K562 (cell line): ENCODE results near the gene SMARCC1. TPM values are rescaled to one million over a fixed set of nuclear protein-coding genes. Genes with fewer than 3 reads are reported as not detected.
A peak's percentile ranks its signal among the peaks of the same experiment; 100 is the strongest.

Source experiments
- BRCA1 ChIP-seq, 2 experiments: fragments of 450-650 bp in 1 of 2; sonication (generic) in 1 of 2; formaldehyde crosslinking in 1 of 2; IDR thresholded peaks; 2 replicates each; pipeline versions ENCODE4 v1.5.0 to v1.6.1; 2017 to 2020; ENCODE audit warnings: mild to moderate bottlenecking in 1 of 2, missing genetic modification reagents in 1 of 2
- CUX1 ChIP-seq: fragments of 200-800 bp; sonication (Bioruptor generic); IDR thresholded peaks from 2 replicates; pipeline ENCODE4 v1.6.1; 2016; ENCODE audit warnings: missing genetic modification characterization, missing compliant biosample characterization
- EGR1 ChIP-seq: fragments of 450-650 bp; conservative IDR thresholded peaks from 2 replicates; pipeline ENCODE4 v1.6.1; 2017; ENCODE audit warnings: mild to moderate bottlenecking
- HDAC1 ChIP-seq, 2 experiments: fragments of 450-650 bp; IDR thresholded peaks; 2 replicates each; pipeline ENCODE4 v1.6.1; 2016 to 2017; ENCODE audit warnings: inconsistent platforms in 1 of 2, mild to moderate bottlenecking in 1 of 2, moderate library complexity in 1 of 2
- MAFF ChIP-seq: IDR thresholded peaks from 2 replicates; pipeline ENCODE4 v1.6.1; 2012; ENCODE audit warnings: low read length, improper control_type of control experiment
- MCM3 ChIP-seq: fragments of 450-650 bp; IDR thresholded peaks from 2 replicates; pipeline ENCODE4 v1.6.1; 2016
- NRF1 ChIP-seq, 2 experiments: fragments of 450-650 bp; IDR thresholded peaks in 1 of 2; conservative IDR thresholded peaks in 1 of 2; 2 replicates each; pipeline ENCODE4 v1.6.1; 2014; ENCODE audit warnings: mild to moderate bottlenecking in 2 of 2
- PTTG1 ChIP-seq: fragments of 450-650 bp; IDR thresholded peaks from 2 replicates; pipeline ENCODE4 v1.6.1; 2016; ENCODE audit warnings: low read depth, mild to moderate bottlenecking, missing genetic modification characterization, missing compliant biosample characterization
- SREBF1 ChIP-seq: fragments of 150-350 bp; IDR thresholded peaks from 2 replicates; pipeline ENCODE4 v1.6.1; 2014; ENCODE audit warnings: antibody characterized with exemption, low read depth, low read length, borderline replicate concordance
- ZNF583 ChIP-seq: fragments of 250-450 bp; sonication (Bioruptor Pico); IDR thresholded peaks from 2 replicates; pipeline ENCODE4 v1.4.0; 2020
- ZNF609 ChIP-seq: sonication (generic); formaldehyde crosslinking; IDR thresholded peaks from 2 replicates; pipeline ENCODE4 v1.8.1; 2023; ENCODE audit warnings: missing genetic modification reagents, mild to moderate bottlenecking, borderline replicate concordance
- ZNF76 ChIP-seq: fragments of 250-450 bp; sonication (Bioruptor Pico); IDR thresholded peaks from 2 replicates; pipeline ENCODE4 v1.4.0; 2020; ENCODE audit warnings: mild to moderate bottlenecking, moderate library complexity, borderline replicate concordance
- polyA plus RNA-seq, 8 experiments: library from polyadenylated mRNA; depleted of rRNA in 4 of 8; stranded (reverse) in 5 of 8; unstranded in 3 of 8; fragments of >200 nt; fragmentation: Nextera tagmentation in 2 of 8; fragmentation: Illumina TruSeq in 1 of 8; extraction: Ambion mirVana in 2 of 8; extraction: Trizol in 1 of 8; gene quantifications; 2 replicates each; pipeline versions ENCODE4 v1.2.1 to v1.2.3, GENCODE V29; 2011 to 2014; ENCODE audit warnings: inconsistent platforms in 1 of 8, missing spikeins in 1 of 8
- total RNA-seq, 7 experiments: library from RNA; depleted of rRNA in 6 of 7; stranded (reverse); fragments of >200 nt in 6 of 7; fragmentation: Illumina TruSeq in 2 of 7; extraction: Trizol in 2 of 7; gene quantifications; 2 replicates each; pipeline versions ENCODE4 v1.2.1 to v1.2.3, GENCODE V29; 2011 to 2021; ENCODE audit warnings: low replicate concordance in 1 of 7

SMARCC1 gene
- total and polyA plus RNA-seq, 9 of the 15 experiments (the other 6 are each of a cell fraction or from before 2014, with no cell fraction given): 20.7 to 199 (median 66.0) TPM

GRCh38 chr3:47803480-47804025, 21.9 kb upstream of the SMARCC1 start (continued):
- 0 out of 2 replicates have a peak, but pooled peaks have one; percentile 47 for TF ChIP-seq ZNF76
- TF ChIP-seq ZNF583 (CRISPR knock-in tag): peak; percentile 32; the same call in 1 of the 2 replicates
- no peak for TF ChIP-seq SREBF1
- no peak for TF ChIP-seq CUX1 (CRISPR knock-in tag)
- no peak for TF ChIP-seq PTTG1 (tag)
- no peak for TF ChIP-seq NRF1 (conservative IDR thresholded peaks at IDR 0.05 in 1 of 2, IDR thresholded peaks at IDR 0.05 in 1 of 2)
- no peak for TF ChIP-seq MCM3
- TF ChIP-seq MAFF: no peak
- TF ChIP-seq ZNF609 (CRISPR knock-in tag): no peak
- TF ChIP-seq BRCA1 (IDR thresholded peaks at IDR 0.05): no peak
- TF ChIP-seq BRCA1 (CRISPR knock-in tag; IDR thresholded peaks at IDR 0.05): peak; percentile 93; the same call in 1 of the 2 replicates
- TF ChIP-seq HDAC1 (IDR thresholded peaks at IDR 0.05): no peak
- TF ChIP-seq EGR1: peak; percentile 84
